Colonic mucosa (tissue), 4 donors: ENCODE results near the gene TMTC2. TPM values are rescaled to one million over a fixed set of nuclear protein-coding genes. Genes with fewer than 3 reads are reported as not detected.

Experiments
- DNase-seq: peaks from one replicate; pipeline ENCODE4 v3.0.0-alpha.2; 2020
- H3K27ac ChIP-seq: fragments of 200-600 bp; one replicate; pipeline ENCODE4 v1.8.0; 2021
- H3K27me3 ChIP-seq: fragments of 200-600 bp; one replicate; pipeline ENCODE4 v1.8.0; 2021
- H3K36me3 ChIP-seq: fragments of 200-600 bp; one replicate; pipeline ENCODE4 v1.8.0; 2021
- H3K4me1 ChIP-seq: fragments of 200-600 bp; one replicate; pipeline ENCODE4 v1.8.0; 2021; ENCODE audit warnings: mild to moderate bottlenecking
- H3K4me3 ChIP-seq: fragments of 200-600 bp; one replicate; pipeline ENCODE4 v1.8.0; 2021
- H3K9ac ChIP-seq, 2 donors: one replicate each; pipeline ENCODE4 v1.7.0; 2013; ENCODE audit warnings: control low read depth in 2 of 2, low read depth in 2 of 2, low read length in 2 of 2
- H3K9me3 ChIP-seq: fragments of 200-600 bp; one replicate; pipeline ENCODE4 v1.8.0; 2021
- intact Hi-C: fragments of 100-400 bp; cut with DNase I; formaldehyde crosslinking; loops from one replicate; pipeline ENCODE4 v1.14.1; 2022
- total RNA-seq, 2 donors: library from RNA; stranded (reverse); fragmentation: NEBNext Ultra II Directional in 1 of 2; extraction: Animal tissue kit (Norgen Biotek cat#: 25700) in 1 of 2; gene quantifications; one replicate each; pipeline ENCODE4 v1.2.1, GENCODE V29; 2021
- TF ChIP-seq, protein P1 (sequence below): fragments of 200-600 bp; IDR thresholded peaks from one replicate; pipeline ENCODE4 v1.8.0; 2022; ENCODE audit warnings: antibody characterized with exemption, mild to moderate bottlenecking
- donor health status: healthy.
- donor health status: DM: no; HTN: no; CAD: no.
- donor health status: DM: no; HTN: no; CAD: no.

The TMTC2 gene
- total RNA-seq, 2 donors from 2014 or later = 12.2 to 20.6 TPM

DNA sequence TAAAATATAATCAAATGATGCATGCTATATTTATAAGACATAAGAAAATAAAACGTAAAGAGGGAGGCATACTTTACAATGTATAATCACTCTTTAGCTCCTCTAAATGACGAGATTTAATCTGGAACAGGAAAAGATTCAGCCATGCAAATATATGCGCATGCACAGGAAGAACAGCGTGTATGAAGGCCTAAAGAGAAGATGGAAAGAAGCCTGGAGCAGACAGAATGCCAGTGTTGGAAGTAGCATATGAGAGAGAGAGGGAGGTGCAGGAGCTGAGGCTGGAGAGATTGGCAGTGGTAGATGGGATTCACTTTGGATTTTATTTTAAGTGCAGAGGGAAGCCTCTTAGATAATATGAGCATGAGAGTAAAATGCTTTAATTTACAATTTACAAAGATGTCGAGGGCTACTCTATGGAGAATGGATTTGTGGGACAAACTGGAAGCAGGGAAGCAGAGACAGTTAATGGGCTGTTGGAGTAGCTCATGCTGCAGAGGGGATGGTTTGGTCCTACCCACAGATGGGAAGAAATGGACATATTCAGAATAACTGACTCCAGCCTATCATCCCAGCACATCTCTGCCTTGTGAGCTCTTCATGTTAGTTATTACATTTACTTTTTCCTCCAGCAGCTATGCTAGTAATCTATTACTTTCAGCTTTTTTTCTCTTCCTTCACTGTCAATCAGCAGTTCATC, 411.1 kb downstream of the TMTC2 start:
- DNase-seq = no peak
- Histone ChIP-seq H3K27ac (no peak overlapping the region), H3K36me3 (no peaks in the 10 kb centered on the region), H3K9me3 (no peaks in the 10 kb centered on the region), H3K9ac (no peak overlapping the region), H3K4me1 (no peaks in the 10 kb centered on the region), H3K27me3 (no peaks in the 10 kb centered on the region), H3K4me3 (no peak overlapping the region)
- intact Hi-C loops = no loop called here
- TF ChIP-seq, protein P1, sequence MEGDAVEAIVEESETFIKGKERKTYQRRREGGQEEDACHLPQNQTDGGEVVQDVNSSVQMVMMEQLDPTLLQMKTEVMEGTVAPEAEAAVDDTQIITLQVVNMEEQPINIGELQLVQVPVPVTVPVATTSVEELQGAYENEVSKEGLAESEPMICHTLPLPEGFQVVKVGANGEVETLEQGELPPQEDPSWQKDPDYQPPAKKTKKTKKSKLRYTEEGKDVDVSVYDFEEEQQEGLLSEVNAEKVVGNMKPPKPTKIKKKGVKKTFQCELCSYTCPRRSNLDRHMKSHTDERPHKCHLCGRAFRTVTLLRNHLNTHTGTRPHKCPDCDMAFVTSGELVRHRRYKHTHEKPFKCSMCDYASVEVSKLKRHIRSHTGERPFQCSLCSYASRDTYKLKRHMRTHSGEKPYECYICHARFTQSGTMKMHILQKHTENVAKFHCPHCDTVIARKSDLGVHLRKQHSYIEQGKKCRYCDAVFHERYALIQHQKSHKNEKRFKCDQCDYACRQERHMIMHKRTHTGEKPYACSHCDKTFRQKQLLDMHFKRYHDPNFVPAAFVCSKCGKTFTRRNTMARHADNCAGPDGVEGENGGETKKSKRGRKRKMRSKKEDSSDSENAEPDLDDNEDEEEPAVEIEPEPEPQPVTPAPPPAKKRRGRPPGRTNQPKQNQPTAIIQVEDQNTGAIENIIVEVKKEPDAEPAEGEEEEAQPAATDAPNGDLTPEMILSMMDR = no peak

DNA sequence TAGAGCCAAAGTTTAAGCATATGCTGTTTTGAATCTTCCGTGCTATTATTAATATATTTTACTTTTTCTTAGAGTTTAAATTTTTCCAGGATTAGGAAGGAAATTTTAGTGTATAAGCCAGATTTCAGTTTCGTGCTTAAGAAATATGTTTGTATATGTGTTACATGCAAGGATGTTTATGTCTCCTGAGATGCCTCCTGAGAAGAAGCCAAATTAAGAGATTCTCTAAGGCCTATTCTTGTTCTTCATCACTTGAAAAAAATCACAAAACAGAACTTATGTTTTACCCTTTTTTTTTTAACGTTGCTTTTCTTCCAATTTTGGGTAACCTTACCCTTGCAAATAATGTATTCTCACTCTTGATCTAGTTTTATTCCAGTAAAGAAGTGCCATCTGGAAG, 412.7 kb downstream of the TMTC2 start:
- Histone ChIP-seq H3K9ac (no peak overlapping the region), H3K36me3 (no peaks in the 10 kb centered on the region), H3K4me3 (no peak overlapping the region), H3K9me3 (no peaks in the 10 kb centered on the region), H3K4me1 (no peaks in the 10 kb centered on the region), H3K27ac (no peak overlapping the region), H3K27me3 (no peaks in the 10 kb centered on the region)
- TF ChIP-seq, protein P1 = no peak
- intact Hi-C loops = no loop called here
- no peak for DNase-seq

DNA sequence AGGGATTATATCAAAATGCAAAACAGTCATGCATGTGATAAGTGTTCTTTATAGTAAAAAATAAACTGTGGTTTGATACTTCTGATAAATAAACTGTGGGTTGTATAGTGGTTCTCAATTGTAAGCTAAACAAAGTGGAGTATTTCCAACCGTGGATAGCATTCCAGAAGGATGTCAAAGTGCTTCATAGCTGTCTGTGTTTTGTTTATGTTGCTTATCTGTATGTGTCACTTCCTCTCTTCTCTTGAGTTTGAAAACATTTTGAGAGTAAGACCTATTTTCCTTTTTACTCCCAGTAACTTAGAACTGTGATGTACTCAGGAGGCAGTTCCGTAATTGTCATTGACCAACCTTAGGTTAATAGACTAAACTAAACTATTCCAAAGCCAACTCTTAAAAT, 415.8 kb downstream of the TMTC2 start:
- intact Hi-C loops = no loop called here
- no peaks in the 10 kb centered on the region for H3K9me3 ChIP-seq
- DNase-seq = no peak
- no peaks in the 10 kb centered on the region for H3K27me3 ChIP-seq
- TF ChIP-seq, protein P1 = no peak
- no peaks in the 10 kb centered on the region for H3K4me1 ChIP-seq
- H3K9ac ChIP-seq = no peak overlapping the region
- H3K36me3 ChIP-seq = no peaks in the 10 kb centered on the region
- H3K4me3 ChIP-seq = no peak overlapping the region
- no peak overlapping the region for H3K27ac ChIP-seq

DNA sequence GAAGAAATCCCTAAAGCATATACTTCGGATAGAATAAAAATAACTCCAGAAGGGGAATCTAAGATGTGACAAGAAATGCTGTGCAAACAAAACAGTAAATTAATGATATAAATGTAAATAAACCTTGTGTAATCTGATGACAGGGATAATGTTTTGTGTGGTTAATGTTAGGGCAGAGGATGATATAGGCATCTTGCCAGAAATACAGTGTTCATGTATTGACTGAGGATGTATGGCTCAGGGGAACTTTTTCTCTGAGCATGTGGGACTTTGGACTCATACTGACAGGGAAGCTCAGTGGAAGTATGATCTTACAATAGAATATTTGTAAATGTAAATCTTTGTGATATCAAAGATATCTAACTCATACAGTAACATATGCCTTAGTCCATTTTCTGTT, 420.2 kb downstream of the TMTC2 start:
- H3K4me3 ChIP-seq = no peak overlapping the region
- H3K27ac ChIP-seq = no peak overlapping the region
- no peaks in the 10 kb centered on the region for H3K27me3 ChIP-seq
- DNase-seq = no peak
- H3K36me3 ChIP-seq = no peaks in the 10 kb centered on the region
- H3K4me1 ChIP-seq = no peaks in the 10 kb centered on the region
- TF ChIP-seq, protein P1 = no peak
- intact Hi-C loops = no loop called here
- H3K9ac ChIP-seq = no peak overlapping the region
- no peaks in the 10 kb centered on the region for H3K9me3 ChIP-seq

DNA sequence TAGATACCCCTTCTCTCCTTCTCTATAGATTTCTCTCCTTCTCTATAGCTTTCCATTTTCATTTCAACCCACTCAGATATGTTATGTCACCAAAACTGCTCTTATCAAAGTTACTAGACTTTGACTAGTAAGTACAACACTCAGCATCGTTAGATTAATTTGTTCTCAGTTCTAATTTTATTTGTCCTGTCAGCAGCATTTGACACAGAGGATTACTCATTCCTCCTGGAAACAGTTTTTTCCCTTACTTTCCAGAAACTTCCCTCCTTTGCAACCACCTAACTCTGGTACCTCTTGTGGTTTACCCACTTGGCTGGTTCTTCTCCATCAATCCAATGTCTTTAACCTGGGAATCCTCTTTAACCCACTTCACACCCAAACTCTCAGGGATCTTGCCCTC, 423.7 kb downstream of the TMTC2 start:
- no peak overlapping the region for H3K27ac ChIP-seq
- no peaks in the 10 kb centered on the region for H3K9me3 ChIP-seq
- no peaks in the 10 kb centered on the region for H3K4me1 ChIP-seq
- no peak for DNase-seq
- H3K4me3 ChIP-seq = no peak overlapping the region
- no peaks in the 10 kb centered on the region for H3K27me3 ChIP-seq
- TF ChIP-seq, protein P1 = no peak
- H3K36me3 ChIP-seq = no peaks in the 10 kb centered on the region
- intact Hi-C loops = no loop called here
- no peak overlapping the region for H3K9ac ChIP-seq
